Measurements from ENCODE around the gene ACAD8. TPM values are rescaled to one million over a fixed set of nuclear protein-coding genes. Genes with fewer than 3 reads are reported as not detected.
A peak's percentile ranks its signal among the peaks of the same experiment; 100 is the strongest.

ACAD8 gene
- total and polyA plus RNA-seq, 2 experiments from 2014 or later, result 18.9 to 19.4 TPM

DNA sequence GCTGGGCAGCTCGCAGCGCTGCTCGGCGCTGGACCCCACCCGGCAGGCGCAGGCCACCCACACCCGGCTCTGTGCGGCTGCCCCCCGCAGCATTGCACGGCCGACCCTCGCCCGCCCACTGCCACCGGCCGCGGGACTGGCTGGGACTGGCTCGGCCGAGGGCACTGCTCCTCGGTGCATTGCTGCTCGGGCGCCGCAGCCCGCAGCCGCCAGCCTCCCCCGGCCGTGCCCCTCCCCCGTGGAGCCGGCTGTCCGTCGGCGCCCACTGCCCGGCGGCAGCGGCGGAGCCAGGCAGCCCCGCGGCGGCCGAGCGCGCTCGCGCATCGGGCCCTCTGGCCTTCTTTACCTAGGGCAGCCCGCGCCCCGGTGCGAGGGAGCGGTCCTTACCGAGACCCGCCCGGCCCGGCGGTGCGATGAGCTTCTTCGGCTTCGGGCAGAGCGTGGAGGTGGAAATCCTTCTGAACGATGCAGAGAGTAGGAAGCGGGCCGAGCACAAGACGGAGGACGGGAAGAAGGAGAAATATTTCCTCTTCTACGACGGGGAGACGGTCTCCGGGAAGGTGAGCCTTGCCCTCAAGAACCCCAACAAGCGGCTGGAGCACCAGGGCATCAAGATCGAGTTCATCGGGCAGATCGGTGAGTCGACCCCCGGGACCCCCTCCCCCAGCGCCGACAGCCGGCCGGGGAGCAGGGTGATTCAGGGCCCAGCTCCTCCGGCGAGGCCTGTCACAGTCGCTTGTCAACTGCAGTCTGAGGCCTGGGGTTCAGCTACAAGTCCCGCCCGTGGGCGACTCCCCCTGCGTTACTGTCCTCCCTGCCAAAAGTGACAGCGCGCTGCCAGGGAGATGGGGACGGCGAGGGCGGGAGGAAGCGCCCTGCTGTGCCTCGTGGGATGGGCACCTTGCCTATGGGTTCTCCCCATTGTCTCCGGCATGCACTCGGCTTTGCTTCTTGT is 28.4 kb upstream of the ACAD8 start:
- Histone ChIP-seq H3K9ac (peak overlapping the region; percentile 87), H4K20me1 (ENCODE audit: insufficient read depth) (peaks cover 12% of the 10 kb centered on the region; the same call in 1 of the 2 replicates), H3K27me3 (replicated peaks; ENCODE audit: insufficient read depth) (no peaks in the 10 kb centered on the region), H3K4me1 (ENCODE audit: insufficient read depth) (peaks cover 40% of the 10 kb centered on the region), H3K79me2 (ENCODE audit: insufficient read depth) (peaks cover 89% of the 10 kb centered on the region), H3K9me3 (ENCODE audit: low read depth) (no peaks in the 10 kb centered on the region), H3K9me2 (ENCODE audit: insufficient read depth) (no peaks in the 10 kb centered on the region), H3F3A (ENCODE audit: insufficient read depth) (peaks cover 19% of the 10 kb centered on the region), H3K4me2 (ENCODE audit: unreplicated experiment) (peak overlapping the region; percentile 79), H2AFZ (peak overlapping the region; percentile 99), H3K4me3 (peak overlapping the region; percentile 93), H3K27ac (peak overlapping the region; percentile 87), H3K36me3 (ENCODE audit: low read depth) (peaks cover 3% of the 10 kb centered on the region; the same call in 1 of the 2 replicates)
- peak; percentile 65 for DNase-seq
- TF ChIP-seq EZH2phosphoT487 (IDR thresholded peaks at IDR 0.05; ENCODE audit: insufficient read depth, low read depth), result no peak
- no peak for TF ChIP-seq EZH2 (IDR thresholded peaks at IDR 0.05; ENCODE audit: insufficient read depth, poor library complexity, severe bottlenecking)
- WGBS, 2 experiments (ENCODE audit: low coverage in 1 of 2, low lambda C conversion rate in 2 of 2, missing lambda C conversion rate in 2 of 2), result 1 to 2% methylated on average over 50 to 74 of the region's 93 CpGs
- in situ Hi-C loops (cut with MboI), result no loop called here

DNA sequence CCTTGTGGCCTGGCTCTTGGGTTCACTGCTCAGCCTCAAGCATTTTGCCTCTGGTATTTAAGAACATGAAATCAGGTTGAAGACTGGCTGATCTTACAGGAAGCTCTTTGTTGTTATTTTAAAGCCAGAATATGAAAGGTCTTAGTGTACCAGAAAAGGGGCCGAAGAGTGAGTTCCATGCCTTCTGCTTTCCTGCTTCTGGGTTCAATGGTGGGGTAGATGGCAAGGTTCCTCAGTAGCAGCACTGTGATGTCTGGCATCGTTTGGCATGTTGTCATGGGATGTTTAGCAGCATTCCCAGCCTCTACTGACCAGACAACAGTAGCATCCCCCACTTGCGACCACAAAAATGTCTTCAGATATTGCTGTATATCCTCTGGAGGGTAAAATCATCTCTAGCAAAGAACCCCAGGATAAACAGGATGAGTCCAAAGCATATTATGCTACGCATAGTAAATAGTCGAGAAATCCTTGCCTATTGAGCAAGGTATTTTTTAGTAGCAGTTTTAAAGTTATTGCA is 26.5 kb upstream of the ACAD8 start:
- H3K9ac ChIP-seq, result peak overlapping the region; percentile 87; the same call in 1 of the 2 replicates
- H3K36me3 ChIP-seq (ENCODE audit: low read depth), result no peaks in the 10 kb centered on the region
- in situ Hi-C loops (cut with MboI), result no loop called here
- no peaks in the 10 kb centered on the region for H3K9me2 ChIP-seq (ENCODE audit: insufficient read depth)
- no peak overlapping the region for H2AFZ ChIP-seq
- peaks cover 20% of the 10 kb centered on the region for H3F3A ChIP-seq (ENCODE audit: insufficient read depth)
- no peak overlapping the region for H3K27ac ChIP-seq
- 87 to 88% methylated on average over 5 of the region's 5 CpGs for WGBS, 2 experiments (ENCODE audit: low coverage in 1 of 2, low lambda C conversion rate in 2 of 2, missing lambda C conversion rate in 2 of 2)
- H3K4me3 ChIP-seq, result no peak overlapping the region
- no peak for TF ChIP-seq EZH2 (IDR thresholded peaks at IDR 0.05; ENCODE audit: insufficient read depth, poor library complexity, severe bottlenecking)
- no peak for TF ChIP-seq EZH2phosphoT487 (IDR thresholded peaks at IDR 0.05; ENCODE audit: insufficient read depth, low read depth)
- peak; percentile 4 for DNase-seq
- peak overlapping the region; percentile 79 for H3K4me2 ChIP-seq (ENCODE audit: unreplicated experiment)
- peaks cover 17% of the 10 kb centered on the region; the same call in 1 of the 2 replicates for H4K20me1 ChIP-seq (ENCODE audit: insufficient read depth)
- no peaks in the 10 kb centered on the region for H3K9me3 ChIP-seq (ENCODE audit: low read depth)
- peaks cover 89% of the 10 kb centered on the region for H3K79me2 ChIP-seq (ENCODE audit: insufficient read depth)
- H3K4me1 ChIP-seq (ENCODE audit: insufficient read depth), result peaks cover 43% of the 10 kb centered on the region
- no peaks in the 10 kb centered on the region for H3K27me3 ChIP-seq (replicated peaks; ENCODE audit: insufficient read depth)

DNA sequence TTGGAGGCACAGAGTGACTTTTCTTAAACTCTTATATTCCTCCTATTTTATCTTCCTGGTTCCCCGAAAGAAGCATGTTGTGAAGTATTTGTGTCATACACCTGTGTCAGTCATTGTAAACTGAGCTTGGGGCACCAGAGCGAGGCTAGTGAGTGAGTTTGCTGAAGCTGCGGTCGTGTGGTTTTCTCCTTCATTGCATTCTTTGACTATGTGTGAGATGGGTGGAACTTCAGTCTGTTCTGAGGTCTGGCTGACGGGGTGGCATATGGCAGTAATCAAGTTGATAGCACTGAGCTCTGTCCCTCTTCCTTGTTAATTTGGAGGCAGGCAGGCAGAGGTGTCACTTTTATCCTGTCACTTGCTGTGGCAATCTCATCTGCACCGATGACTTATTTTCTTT is 24.7 kb upstream of the ACAD8 start:
- Histone ChIP-seq H3K9ac (no peak overlapping the region), H3K79me2 (ENCODE audit: insufficient read depth) (peaks cover 89% of the 10 kb centered on the region), H4K20me1 (ENCODE audit: insufficient read depth) (peaks cover 17% of the 10 kb centered on the region; the same call in 1 of the 2 replicates), H2AFZ (no peak overlapping the region), H3K27me3 (replicated peaks; ENCODE audit: insufficient read depth) (no peaks in the 10 kb centered on the region), H3K4me3 (no peak overlapping the region), H3K4me2 (ENCODE audit: unreplicated experiment) (peak overlapping the region; percentile 16), H3F3A (ENCODE audit: insufficient read depth) (peaks cover 20% of the 10 kb centered on the region), H3K36me3 (ENCODE audit: low read depth) (no peaks in the 10 kb centered on the region), H3K9me2 (ENCODE audit: insufficient read depth) (no peaks in the 10 kb centered on the region), H3K9me3 (ENCODE audit: low read depth) (no peaks in the 10 kb centered on the region), H3K4me1 (ENCODE audit: insufficient read depth) (peaks cover 37% of the 10 kb centered on the region), H3K27ac (peak overlapping the region; percentile 55)
- DNase-seq, result peak; percentile 82
- in situ Hi-C loops (cut with MboI), result no loop called here
- TF ChIP-seq EZH2 (IDR thresholded peaks at IDR 0.05; ENCODE audit: insufficient read depth, poor library complexity, severe bottlenecking) (no peak), EZH2phosphoT487 (IDR thresholded peaks at IDR 0.05; ENCODE audit: insufficient read depth, low read depth) (no peak)
- WGBS, 2 experiments (ENCODE audit: low coverage in 1 of 2, low lambda C conversion rate in 2 of 2, missing lambda C conversion rate in 2 of 2), result 37 to 43% methylated on average over 6 of the region's 6 CpGs

DNA sequence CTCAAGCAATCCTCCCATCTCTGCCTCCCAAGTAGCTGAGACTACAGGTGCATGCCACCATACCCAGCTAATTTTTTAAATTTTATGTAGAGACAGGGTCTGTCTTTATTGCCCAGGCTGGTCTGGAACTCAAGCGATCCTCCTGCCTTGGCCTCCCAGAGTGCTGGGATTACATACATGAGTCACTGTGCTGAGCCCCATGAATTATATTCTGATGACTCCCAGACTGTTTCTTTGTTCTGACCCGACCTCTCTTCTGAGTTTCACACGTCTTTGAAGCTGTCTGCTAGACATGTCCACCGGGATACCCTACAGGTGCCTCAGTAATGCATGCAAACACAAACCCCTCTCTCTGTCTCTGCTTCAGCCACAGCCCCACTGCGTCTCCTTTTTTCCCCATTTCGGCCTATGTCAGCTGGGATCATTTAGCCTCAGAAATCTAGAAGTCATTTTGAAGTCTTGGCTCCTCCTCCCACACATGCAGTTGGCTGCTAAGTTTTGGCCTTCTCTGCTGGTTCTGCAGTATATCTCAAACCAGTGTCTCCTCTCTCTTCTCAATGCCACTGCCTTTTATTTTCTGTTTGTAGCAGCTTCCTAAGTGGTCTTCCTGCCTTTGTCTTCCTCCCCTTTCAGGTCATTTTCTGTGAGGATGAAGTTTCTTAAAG is 24.1 kb upstream of the ACAD8 start:
- H3K9ac ChIP-seq, result no peak overlapping the region
- peak overlapping the region; percentile 16 for H3K4me2 ChIP-seq (ENCODE audit: unreplicated experiment)
- no peak for TF ChIP-seq EZH2phosphoT487 (IDR thresholded peaks at IDR 0.05; ENCODE audit: insufficient read depth, low read depth)
- no peak for TF ChIP-seq EZH2 (IDR thresholded peaks at IDR 0.05; ENCODE audit: insufficient read depth, poor library complexity, severe bottlenecking)
- H3K27me3 ChIP-seq (replicated peaks; ENCODE audit: insufficient read depth), result no peaks in the 10 kb centered on the region
- no peaks in the 10 kb centered on the region for H3K9me2 ChIP-seq (ENCODE audit: insufficient read depth)
- peaks cover 95% of the 10 kb centered on the region for H3K79me2 ChIP-seq (ENCODE audit: insufficient read depth)
- in situ Hi-C loops (cut with MboI), result no loop called here
- peaks cover 20% of the 10 kb centered on the region for H3F3A ChIP-seq (ENCODE audit: insufficient read depth)
- peak overlapping the region; percentile 55 for H3K27ac ChIP-seq
- peaks cover 17% of the 10 kb centered on the region; the same call in 1 of the 2 replicates for H4K20me1 ChIP-seq (ENCODE audit: insufficient read depth)
- no peaks in the 10 kb centered on the region for H3K36me3 ChIP-seq (ENCODE audit: low read depth)
- no peak overlapping the region for H2AFZ ChIP-seq
- H3K4me3 ChIP-seq, result no peak overlapping the region
- H3K4me1 ChIP-seq (ENCODE audit: insufficient read depth), result peaks cover 37% of the 10 kb centered on the region
- WGBS, 2 experiments (ENCODE audit: low coverage in 1 of 2, low lambda C conversion rate in 2 of 2, missing lambda C conversion rate in 2 of 2), result 11 to 20% methylated on average over 6 of the region's 6 CpGs
- DNase-seq, result peak; percentile 62
- no peaks in the 10 kb centered on the region for H3K9me3 ChIP-seq (ENCODE audit: low read depth)

Data from GM23248 (cell line).